Prostate gland (tissue), 2 donors: Measurements from ENCODE around the gene RABGAP1.

Source experiments
- CTCF ChIP-seq, 4 experiments: fragments of 200-600 bp in 2 of 4; fragments of 450-650 bp in 2 of 4; sonication (generic) in 2 of 4; IDR thresholded peaks; 1 replicate in 3 of 4; 2 replicates in 1 of 4; pipeline ENCODE4 v1.5.1; 2016 to 2019; ENCODE audit warnings: antibody characterized with exemption in 4 of 4, mild to moderate bottlenecking in 2 of 4, moderate library complexity in 2 of 4
- POLR2AphosphoS5 ChIP-seq: sonication (generic); formaldehyde crosslinking; IDR thresholded peaks from one replicate; pipeline ENCODE4 v1.6.1; 2017; ENCODE audit warnings: antibody characterized with exemption

- TF ChIP-seq CTCF (IDR thresholded peaks at IDR 0.05) = no peak
- no peak for TF ChIP-seq POLR2AphosphoS5
These were observed 75.8 kb downstream of the RABGAP1 start for GRCh38 chr9:123016631-123017030.
